Lung (tissue), 12 donors: ENCODE data around the gene IRGQ. TPM values are rescaled to one million over a fixed set of nuclear protein-coding genes. Genes with fewer than 3 reads are reported as not detected.

Experiments
- ATAC-seq: fragments of 200-7000 bp; cut with Tn5 transposase; one replicate; pipeline ENCODE4 v1.9.1; 2020; ENCODE audit warnings: moderate number of reproducible peaks; ENCODE audit not compliant: insufficient read depth, low FRiP score
- DNase-seq, 3 donors: peaks; one replicate each; pipeline ENCODE4 v3.0.0-alpha.2; 2013 to 2017
- H3K27ac ChIP-seq, 2 donors: one replicate each; pipeline ENCODE4 v1.5.1; 2013; ENCODE audit warnings: mild to moderate bottlenecking in 2 of 2, moderate library complexity in 2 of 2, control low read depth in 1 of 2, inconsistent platforms in 1 of 2, low read depth in 1 of 2, low read length in 1 of 2
- H3K27me3 ChIP-seq, 3 donors: one replicate each; pipeline ENCODE4 v1.5.1; 2013; ENCODE audit warnings: low read length in 2 of 3; ENCODE audit not compliant: control insufficient read depth in 3 of 3, insufficient read depth in 3 of 3
- H3K36me3 ChIP-seq, 4 donors: one replicate each; pipeline ENCODE4 v1.5.1; 2013; ENCODE audit warnings: low read length in 4 of 4, mild to moderate bottlenecking in 1 of 4, moderate library complexity in 1 of 4; ENCODE audit not compliant: control insufficient read depth in 4 of 4, insufficient read depth in 4 of 4
- H3K4me1 ChIP-seq, 5 donors: one replicate each; pipeline ENCODE4 v1.5.1; 2013; ENCODE audit warnings: low read length in 5 of 5, mild to moderate bottlenecking in 2 of 5, moderate library complexity in 1 of 5; ENCODE audit not compliant: control insufficient read depth in 5 of 5, insufficient read depth in 5 of 5
- H3K4me3 ChIP-seq: one replicate; pipeline ENCODE4 v1.5.1; 2013; ENCODE audit warnings: mild to moderate bottlenecking, control low read depth, moderate library complexity
- H3K9ac ChIP-seq, 2 donors: one replicate each; pipeline ENCODE4 v1.5.1; 2013; ENCODE audit warnings: low read length in 2 of 2, control low read depth in 1 of 2; ENCODE audit not compliant: insufficient read depth in 1 of 2
- H3K9me3 ChIP-seq, 4 donors: one replicate each; pipeline ENCODE4 v1.5.1; 2013; ENCODE audit warnings: low read length in 3 of 4, mild to moderate bottlenecking in 1 of 4, moderate library complexity in 1 of 4; ENCODE audit not compliant: control insufficient read depth in 4 of 4, insufficient read depth in 3 of 4
- WGBS, 2 donors: extraction: QIAGEN DNeasy Blood & Tissue Kit; methylation state at CpG; one replicate each; pipeline ENCODE4 v1.1.7; 2013; 5-methylcytosine and 5-hydroxymethylcytosine counted together
- polyA plus RNA-seq, 2 donors: library from polyadenylated mRNA; stranded (reverse); fragments of 200-250 nt; gene quantifications; one replicate each; pipeline ENCODE4 v1.2.1, GENCODE V29; 2013
- total RNA-seq, 2 donors: library from RNA; depleted of rRNA in 1 of 2; stranded (reverse); fragments of >200 nt in 1 of 2; gene quantifications; one replicate each; pipeline ENCODE4 v1.2.1, GENCODE V29; 2014 to 2021
- TF ChIP-seq, protein P1 (sequence below): IDR thresholded peaks from 2 replicates; pipeline ENCODE4 v1.5.1; 2012; ENCODE audit warnings: mild to moderate bottlenecking; ENCODE audit errors: control extremely low read depth, extremely low read depth
- donor health status: control.
- donor health status: control.
- donor health status: Bipolar disorder and iron deficiency.
- donor health status: healthy.
- donor health status: DM: yes; HTN: yes; CAD: no.

The IRGQ gene
- total and polyA plus RNA-seq, 4 donors: 3.8 to 28.3 (median 15.6) TPM

GRCh38 chr19:43622070-43622469 is 26.1 kb upstream of the IRGQ start:
- H3K9me3 ChIP-seq: peaks cover 0 to 1% (median 0%) of the 10 kb centered on the region in 4 donors
- DNase-seq (no peak), ATAC-seq (no peak)
- H3K4me3 ChIP-seq: no peak overlapping the region
- 76 to 90% methylated on average over 4 of the region's 4 CpGs for WGBS, 2 donors
- H3K27me3 ChIP-seq: no peaks in the 10 kb centered on the region
- TF ChIP-seq, protein P1, sequence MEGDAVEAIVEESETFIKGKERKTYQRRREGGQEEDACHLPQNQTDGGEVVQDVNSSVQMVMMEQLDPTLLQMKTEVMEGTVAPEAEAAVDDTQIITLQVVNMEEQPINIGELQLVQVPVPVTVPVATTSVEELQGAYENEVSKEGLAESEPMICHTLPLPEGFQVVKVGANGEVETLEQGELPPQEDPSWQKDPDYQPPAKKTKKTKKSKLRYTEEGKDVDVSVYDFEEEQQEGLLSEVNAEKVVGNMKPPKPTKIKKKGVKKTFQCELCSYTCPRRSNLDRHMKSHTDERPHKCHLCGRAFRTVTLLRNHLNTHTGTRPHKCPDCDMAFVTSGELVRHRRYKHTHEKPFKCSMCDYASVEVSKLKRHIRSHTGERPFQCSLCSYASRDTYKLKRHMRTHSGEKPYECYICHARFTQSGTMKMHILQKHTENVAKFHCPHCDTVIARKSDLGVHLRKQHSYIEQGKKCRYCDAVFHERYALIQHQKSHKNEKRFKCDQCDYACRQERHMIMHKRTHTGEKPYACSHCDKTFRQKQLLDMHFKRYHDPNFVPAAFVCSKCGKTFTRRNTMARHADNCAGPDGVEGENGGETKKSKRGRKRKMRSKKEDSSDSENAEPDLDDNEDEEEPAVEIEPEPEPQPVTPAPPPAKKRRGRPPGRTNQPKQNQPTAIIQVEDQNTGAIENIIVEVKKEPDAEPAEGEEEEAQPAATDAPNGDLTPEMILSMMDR: no peak
- H3K9ac ChIP-seq: no peak overlapping the region
- no peaks in the 10 kb centered on the region for H3K36me3 ChIP-seq
- no peak overlapping the region for H3K27ac ChIP-seq
- peaks cover 0 to 15% (median 6%) of the 10 kb centered on the region in 5 donors for H3K4me1 ChIP-seq

DNA sequence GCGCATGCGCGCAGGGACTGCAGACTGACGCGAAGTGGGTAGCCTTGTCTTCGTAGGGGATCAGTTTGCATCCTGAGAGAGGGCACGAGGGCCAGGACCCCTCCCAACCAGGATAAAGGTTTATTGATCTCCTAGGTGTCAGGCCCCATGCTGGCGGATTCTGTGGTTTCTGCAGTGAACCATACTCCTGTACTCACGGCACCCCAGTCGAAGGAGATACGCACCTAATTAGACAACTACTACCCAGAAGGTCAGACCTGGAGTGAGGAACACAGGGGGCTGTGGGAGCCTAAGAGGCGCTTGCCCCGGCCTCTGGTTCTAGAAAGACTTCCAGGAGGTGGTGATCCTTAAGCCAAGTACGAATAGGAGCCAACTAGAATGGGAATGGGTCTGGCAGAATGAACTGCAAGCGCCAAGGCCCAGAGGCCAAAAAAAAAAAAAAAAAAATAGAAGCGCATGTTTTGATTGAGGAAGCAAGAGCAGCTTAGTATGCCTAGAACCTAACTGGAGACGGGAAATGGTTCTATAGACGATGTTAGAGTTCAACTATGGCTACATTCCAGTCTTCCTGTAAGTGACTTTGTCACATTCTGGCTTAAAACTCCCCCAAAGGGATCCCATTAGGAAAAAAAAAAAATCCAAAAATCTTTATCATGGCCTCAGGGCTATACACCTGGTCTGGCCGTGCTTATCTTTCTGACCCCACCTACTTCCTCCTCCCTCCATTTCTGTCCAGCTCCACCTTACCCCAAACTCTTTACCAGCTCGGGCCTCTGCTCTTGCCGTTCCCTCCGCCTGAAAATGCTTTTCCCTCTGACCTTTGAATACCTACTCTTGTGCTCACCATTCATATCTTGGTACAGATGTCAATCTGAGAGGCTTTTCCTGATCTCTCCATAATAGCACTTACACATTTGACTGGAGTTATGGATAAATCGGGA is 24.4 kb upstream of the IRGQ start:
- Histone ChIP-seq H3K36me3 (no peaks in the 10 kb centered on the region), H3K9ac (peak overlapping the region; percentile 67 to 72), H3K9me3 (peaks cover 0 to 1% (median 0%) of the 10 kb centered on the region in 4 donors), H3K27ac (peak overlapping the region; percentile 97 to 99), H3K4me3 (peak overlapping the region; percentile 87), H3K27me3 (no peaks in the 10 kb centered on the region), H3K4me1 (peaks cover 0 to 15% (median 2%) of the 10 kb centered on the region in 5 donors)
- WGBS, 2 donors: 45 to 51% methylated on average over 23 of the region's 23 CpGs
- DNase-seq (peak in 1 of 3 donors; percentile 38), ATAC-seq (no peak)
- TF ChIP-seq, protein P1: no peak

DNA sequence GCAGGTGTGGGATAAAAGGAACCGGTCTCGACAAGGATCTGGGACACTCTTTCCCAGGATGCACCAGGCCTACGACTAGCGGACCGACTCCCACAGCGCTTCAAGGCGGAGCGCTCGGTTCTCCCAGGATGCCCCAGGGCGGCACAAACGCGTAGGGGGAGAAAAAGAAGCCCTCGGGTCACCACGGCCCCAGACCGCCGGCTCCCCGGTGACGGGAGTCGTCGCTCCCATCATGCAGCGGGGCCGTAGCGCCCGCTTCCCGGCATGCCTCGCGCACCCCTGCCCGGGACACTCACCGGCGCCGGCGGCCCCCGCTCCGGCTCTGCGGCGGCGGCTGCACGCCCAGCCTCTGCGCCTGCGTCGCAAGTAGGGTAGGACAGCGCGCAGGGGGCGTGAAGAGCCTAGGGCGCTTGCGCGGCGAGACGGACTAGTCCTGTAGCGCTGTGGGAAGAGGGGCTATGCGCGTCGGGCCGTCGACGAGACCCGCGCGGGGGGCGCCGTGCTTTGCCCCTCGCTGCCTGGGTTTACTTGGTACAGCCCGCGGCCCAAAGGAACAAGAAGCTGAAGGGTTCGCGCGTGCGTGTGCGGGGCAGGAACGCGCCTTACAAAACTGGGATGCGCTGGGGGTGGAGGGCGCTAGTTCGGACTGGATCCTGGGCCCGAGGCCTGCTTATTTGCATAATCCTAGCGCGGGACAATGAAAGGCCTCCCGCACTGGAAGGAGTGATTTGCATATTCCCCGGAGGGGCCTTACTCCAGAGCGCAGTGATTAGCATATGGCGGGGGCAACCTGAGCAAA is 23.5 kb upstream of the IRGQ start, which contains the start of gene ZNF428:
ZNF428 (minus strand) TSS at position 368 of the 799 bp plus-strand sequence. CDS start 5,325 bp downstream, outside the sequence.
- H3K36me3 ChIP-seq: no peaks in the 10 kb centered on the region
- H3K4me3 ChIP-seq: peak within 1 kb of the TSS; percentile 87
- H3K4me1 ChIP-seq: peaks cover 0 to 15% (median 2%) of the 10 kb centered on the region in 5 donors
- TF ChIP-seq, protein P1: no peak
- H3K9ac ChIP-seq: peak within 1 kb of the TSS; percentile 67 to 82
- ATAC-seq (peak; percentile 96), DNase-seq (peak; percentile 94 to 97 (median 96))
- H3K9me3 ChIP-seq: peaks cover 0 to 1% (median 0%) of the 10 kb centered on the region in 4 donors
- WGBS, 2 donors: 0% methylated on average over 67 to 81 of the region's 81 CpGs
- peak within 1 kb of the TSS; percentile 97 to 99 for H3K27ac ChIP-seq
- H3K27me3 ChIP-seq: no peaks in the 10 kb centered on the region
